Right lobe of liver (tissue), 4 donors: ENCODE results near the gene BRINP3.

ENCODE experiments used
- POLR2A ChIP-seq: fragments of 450-650 bp; IDR thresholded peaks from one replicate; pipeline ENCODE4 v1.6.1; 2017; ENCODE audit warnings: antibody characterized with exemption, mild to moderate bottlenecking
- TF ChIP-seq, protein P1 (sequence below), 4 donors: fragments of 200-600 bp in 3 of 4; fragments of 450-650 bp in 1 of 4; IDR thresholded peaks; one replicate each; pipeline versions ENCODE4 v1.5.1 to v1.8.0; 2016 to 2022; ENCODE audit warnings: antibody characterized with exemption in 4 of 4, mild to moderate bottlenecking in 2 of 4
- donor health status: DM: no; HTN: no; CAD: no.
- donor health status: DM: no; HTN: no; CAD: no.
- donor health status: DM: no; HTN: yes; CAD: no.

DNA sequence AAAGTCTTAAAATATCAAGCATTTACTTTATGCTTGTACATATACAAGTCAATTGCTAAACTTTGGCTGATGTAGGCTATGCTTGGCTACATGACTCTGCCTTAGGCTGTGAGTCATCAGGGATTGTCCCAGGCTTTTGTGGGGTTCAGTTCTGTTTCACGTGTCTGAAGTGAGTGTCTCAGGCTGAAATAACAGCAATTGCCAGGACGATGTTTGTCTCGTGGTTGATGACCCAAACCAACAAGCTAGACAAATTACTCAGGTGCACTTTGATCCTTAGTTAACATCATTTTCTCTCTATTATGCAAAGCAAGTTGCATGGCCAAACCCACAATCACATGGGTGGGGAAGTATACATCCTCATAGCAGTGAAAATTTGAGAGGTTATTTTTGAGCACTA lies 410.1 kb downstream of the BRINP3 start:
- TF ChIP-seq, protein P1, sequence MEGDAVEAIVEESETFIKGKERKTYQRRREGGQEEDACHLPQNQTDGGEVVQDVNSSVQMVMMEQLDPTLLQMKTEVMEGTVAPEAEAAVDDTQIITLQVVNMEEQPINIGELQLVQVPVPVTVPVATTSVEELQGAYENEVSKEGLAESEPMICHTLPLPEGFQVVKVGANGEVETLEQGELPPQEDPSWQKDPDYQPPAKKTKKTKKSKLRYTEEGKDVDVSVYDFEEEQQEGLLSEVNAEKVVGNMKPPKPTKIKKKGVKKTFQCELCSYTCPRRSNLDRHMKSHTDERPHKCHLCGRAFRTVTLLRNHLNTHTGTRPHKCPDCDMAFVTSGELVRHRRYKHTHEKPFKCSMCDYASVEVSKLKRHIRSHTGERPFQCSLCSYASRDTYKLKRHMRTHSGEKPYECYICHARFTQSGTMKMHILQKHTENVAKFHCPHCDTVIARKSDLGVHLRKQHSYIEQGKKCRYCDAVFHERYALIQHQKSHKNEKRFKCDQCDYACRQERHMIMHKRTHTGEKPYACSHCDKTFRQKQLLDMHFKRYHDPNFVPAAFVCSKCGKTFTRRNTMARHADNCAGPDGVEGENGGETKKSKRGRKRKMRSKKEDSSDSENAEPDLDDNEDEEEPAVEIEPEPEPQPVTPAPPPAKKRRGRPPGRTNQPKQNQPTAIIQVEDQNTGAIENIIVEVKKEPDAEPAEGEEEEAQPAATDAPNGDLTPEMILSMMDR (IDR thresholded peaks at IDR 0.05), result no peak
- no peak for TF ChIP-seq POLR2A
